H1 (cell line): ENCODE results near the gene CCS. TPM values are rescaled to one million over a fixed set of nuclear protein-coding genes. Genes with fewer than 3 reads are reported as not detected.
A peak's percentile ranks its signal among the peaks of the same experiment; 100 is the strongest.

Source experiments
- CTCF ChIA-PET: fragments of 300-600 bp; sonication (Branson Sonifier 250); formaldehyde crosslinking; loops from one replicate; lab custom pipeline; 2021; ENCODE audit not compliant: partially characterized antibody; lab: Charles Lee
- POLR2A ChIA-PET: fragments of 300-600 bp; sonication (Branson Sonifier 250); formaldehyde crosslinking; loops from one replicate; lab custom pipeline; 2021; ENCODE audit warnings: inconsistent platforms; ENCODE audit not compliant: partially characterized antibody; lab: Charles Lee
- DNase-seq, 2 experiments: peaks; one replicate each; pipeline versions ENCODE4 v3.0.0 to v3.0.0-alpha.2; 2010 to 2022; ENCODE audit warnings: low spot score in 2 of 2, low read depth in 1 of 2, mixed read lengths in 1 of 2
- FAIRE-seq: peaks from 2 replicates; lab custom pipeline; 2011; peaks lifted over from hg19 to GRCh38; lab: Jason Lieb, UNC
- H2AFZ ChIP-seq: 2 replicates; pipeline ENCODE4 v1.8.1; 2012; ENCODE audit warnings: low read length, inconsistent platforms
- H2AK5ac ChIP-seq: 2 replicates; pipeline ENCODE4 v1.6.1; 2013; ENCODE audit warnings: low read depth, low read length
- H2BK120ac ChIP-seq: replicated peaks from 2 replicates; pipeline ENCODE3; 2013; ENCODE audit warnings: low read depth, low read length, inconsistent platforms
- H2BK12ac ChIP-seq: 2 replicates; pipeline ENCODE4 v1.6.1; 2013; ENCODE audit warnings: low read depth, low read length
- H2BK15ac ChIP-seq: 2 replicates; pipeline ENCODE4 v1.6.1; 2013; ENCODE audit warnings: low read length
- H2BK20ac ChIP-seq: 2 replicates; pipeline ENCODE4 v1.6.1; 2013; ENCODE audit warnings: low read length
- H2BK5ac ChIP-seq: 2 replicates; pipeline ENCODE4 v1.6.1; 2013; ENCODE audit warnings: low read depth, low read length
- H3K14ac ChIP-seq: 2 replicates; pipeline ENCODE4 v1.6.1; 2013; ENCODE audit warnings: inconsistent platforms; ENCODE audit not compliant: insufficient read length
- H3K18ac ChIP-seq: 2 replicates; pipeline ENCODE4 v1.6.1; 2013; ENCODE audit warnings: low read length; ENCODE audit errors: extremely low read depth
- H3K23ac ChIP-seq: 2 replicates; pipeline ENCODE4 v1.6.1; 2013; ENCODE audit warnings: inconsistent platforms; ENCODE audit not compliant: insufficient read length
- H3K23me2 ChIP-seq: 2 replicates; pipeline ENCODE4 v1.6.1; 2013; ENCODE audit warnings: low read depth, low read length
- H3K27ac ChIP-seq: 2 replicates; pipeline ENCODE4 v1.6.1; 2011; ENCODE audit warnings: low read depth, low read length, inconsistent platforms
- H3K27me3 ChIP-seq, 4 experiments: replicated peaks in 1 of 4; 1 replicate in 1 of 4; 2 replicates in 3 of 4; pipeline versions ENCODE4 v1.6.1 to v1.8.1; 2011 to 2013; ENCODE audit warnings: low read length in 3 of 4, mild to moderate bottlenecking in 3 of 4, inconsistent platforms in 2 of 4, mixed read lengths in 2 of 4, moderate library complexity in 1 of 4; ENCODE audit not compliant: control insufficient read depth in 3 of 4, insufficient read depth in 3 of 4; ENCODE audit errors: extremely low read depth in 1 of 4
- H3K36me3 ChIP-seq, 4 experiments: 2 replicates each; pipeline versions ENCODE4 v1.6.1 to v1.8.1; 2011 to 2013; ENCODE audit warnings: mild to moderate bottlenecking in 4 of 4, low read length in 3 of 4, moderate library complexity in 2 of 4, control low read depth in 1 of 4, inconsistent platforms in 1 of 4; ENCODE audit not compliant: insufficient read depth in 4 of 4, control insufficient read depth in 2 of 4
- H3K4ac ChIP-seq: replicated peaks from 2 replicates; pipeline ENCODE3; 2013; ENCODE audit warnings: low read length, low read depth, mixed read lengths, inconsistent platforms; ENCODE audit not compliant: insufficient read length
- H3K4me1 ChIP-seq, 4 experiments: replicated peaks in 1 of 4; 1 replicate in 1 of 4; 2 replicates in 3 of 4; pipeline versions ENCODE4 v1.6.1 to v1.8.1; 2011 to 2013; ENCODE audit warnings: low read length in 3 of 4, inconsistent platforms in 2 of 4, mixed read lengths in 1 of 4; ENCODE audit not compliant: insufficient read depth in 4 of 4, control insufficient read depth in 3 of 4
- H3K4me2 ChIP-seq, 2 experiments: 2 replicates each; pipeline versions ENCODE4 v1.6.1 to v1.8.1; 2011 to 2013; ENCODE audit warnings: low read depth in 2 of 2, low read length in 2 of 2, control low read depth in 1 of 2, inconsistent platforms in 1 of 2, mild to moderate bottlenecking in 1 of 2; ENCODE audit not compliant: insufficient read depth in 1 of 2
- H3K4me3 ChIP-seq, 4 experiments: fragments of 200-600, 300-600 bp in 1 of 4; sonication (generic), shearing (Covaris generic), sonication (Bioruptor Twin) in 1 of 4; 2 replicates each; pipeline versions ENCODE4 v1.5.1 to v1.8.1; 2011 to 2016; ENCODE audit warnings: low read length in 4 of 4, low read depth in 3 of 4, control low read depth in 2 of 4, inconsistent platforms in 2 of 4, mild to moderate bottlenecking in 2 of 4, mixed read lengths in 1 of 4, moderate library complexity in 1 of 4; ENCODE audit not compliant: insufficient read depth in 2 of 4; ENCODE audit errors: extremely low read depth in 1 of 4
- H3K56ac ChIP-seq: replicated peaks from 2 replicates; pipeline ENCODE3; 2013; ENCODE audit warnings: low read depth, mild to moderate bottlenecking, mixed read lengths, low read length, inconsistent platforms; ENCODE audit not compliant: insufficient read length
- H3K79me1 ChIP-seq: 2 replicates; pipeline ENCODE4 v1.6.1; 2013; ENCODE audit warnings: low read depth, low read length, control low read depth
- H3K79me2 ChIP-seq, 2 experiments: 2 replicates each; pipeline versions ENCODE4 v1.6.1 to v1.8.1; 2012 to 2013; ENCODE audit warnings: low read length in 2 of 2, mild to moderate bottlenecking in 2 of 2, inconsistent platforms in 1 of 2; ENCODE audit not compliant: insufficient read depth in 2 of 2, control insufficient read depth in 1 of 2
- H3K9ac ChIP-seq, 4 experiments: replicated peaks in 1 of 4; 1 replicate in 1 of 4; 2 replicates in 3 of 4; pipeline versions ENCODE4 v1.6.1 to v1.8.1; 2011 to 2013; ENCODE audit warnings: low read depth in 3 of 4, low read length in 3 of 4, control low read depth in 2 of 4, mild to moderate bottlenecking in 2 of 4, moderate library complexity in 2 of 4, inconsistent platforms in 1 of 4; ENCODE audit errors: extremely low read depth in 1 of 4
- H3K9me3 ChIP-seq, 2 experiments: 2 replicates each; pipeline versions ENCODE4 v1.6.1 to v1.8.1; 2012 to 2013; ENCODE audit warnings: mild to moderate bottlenecking in 2 of 2, moderate library complexity in 2 of 2, control low read depth in 1 of 2, inconsistent platforms in 1 of 2, low read depth in 1 of 2, low read length in 1 of 2, mixed read lengths in 1 of 2; ENCODE audit not compliant: insufficient read depth in 2 of 2
- H4K20me1 ChIP-seq, 2 experiments: replicated peaks in 1 of 2; 2 replicates each; pipeline versions ENCODE3 to v1.8.1; 2011 to 2013; ENCODE audit warnings: inconsistent platforms in 2 of 2, low read length in 2 of 2, mild to moderate bottlenecking in 1 of 2; ENCODE audit not compliant: insufficient read depth in 2 of 2, control insufficient read depth in 1 of 2
- H4K5ac ChIP-seq: 2 replicates; pipeline ENCODE4 v1.6.1; 2013; ENCODE audit warnings: low read length, low read depth, mixed read lengths, inconsistent platforms; ENCODE audit not compliant: insufficient read length
- H4K8ac ChIP-seq: 2 replicates; pipeline ENCODE4 v1.8.0; 2013; ENCODE audit warnings: mild to moderate bottlenecking, moderate library complexity, low read length, inconsistent platforms; ENCODE audit not compliant: insufficient read depth; ENCODE audit errors: extremely low read depth
- H4K91ac ChIP-seq: replicated peaks from 2 replicates; pipeline ENCODE3; 2013; ENCODE audit warnings: low read length, mixed read lengths, inconsistent platforms; ENCODE audit not compliant: insufficient read length
- E2F6 ChIP-seq: IDR thresholded peaks from 2 replicates; pipeline ENCODE4 v1.6.1; 2012; ENCODE audit warnings: inconsistent platforms
- POLR2AphosphoS5 ChIP-seq: IDR thresholded peaks from 2 replicates; pipeline ENCODE4 v1.6.1; 2011; ENCODE audit warnings: low read depth, low read length
- TCF12 ChIP-seq: IDR thresholded peaks from 2 replicates; pipeline ENCODE4 v1.6.1; 2011; ENCODE audit warnings: low read depth, mild to moderate bottlenecking, low read length
- WGBS, 2 experiments: shearing (Covaris generic) in 1 of 2; methylation state at CpG; one replicate each; pipeline versions ENCODE4 v1.1.6 to v1.1.7; 2013 to 2015; ENCODE audit warnings: low lambda C conversion rate in 2 of 2, mixed read lengths in 2 of 2, inconsistent platforms in 1 of 2, low coverage in 1 of 2, missing lambda C conversion rate in 1 of 2; ENCODE audit not compliant: insufficient replicate concordance in 2 of 2, insufficient coverage in 1 of 2, insufficient read length in 1 of 2; ENCODE audit errors: extremely low coverage in 1 of 2, missing lambda C conversion rate in 1 of 2; 5-methylcytosine and 5-hydroxymethylcytosine counted together
- polyA plus RNA-seq, 7 experiments: library from polyadenylated mRNA; depleted of rRNA in 3 of 7; stranded (reverse) in 5 of 7; unstranded in 2 of 7; fragments of >200 nt in 5 of 7; fragments of 200-250 nt in 2 of 7; gene quantifications; 1 replicate in 5 of 7; 2 replicates in 1 of 7; 4 replicates in 1 of 7; pipeline versions ENCODE4 v1.2.1 to v1.2.3, GENCODE V29; 2011 to 2013; ENCODE audit warnings: missing spikeins in 2 of 7, mixed read lengths in 2 of 7
- total RNA-seq: library from RNA; stranded (reverse); fragmentation: NEBNext Ultra II Directional; extraction: Animal tissue kit (Norgen Biotek cat#: 25700); gene quantifications from 2 replicates; pipeline ENCODE4 v1.2.1, GENCODE V29; 2021

The CCS gene
- total and polyA plus RNA-seq, 2 of the 8 experiments (the other 6 are each of a cell fraction or from before 2014, with no cell fraction given), result 37.1 to 37.7 TPM

GRCh38 chr11:66564538-66564937, 28.4 kb upstream of the CCS start:
- no peak overlapping the region for H2BK20ac ChIP-seq
- H2BK5ac ChIP-seq, result no peak overlapping the region; the same call in none of the 2 replicates
- H3K4me2 ChIP-seq, result no peak overlapping the region
- H2BK120ac ChIP-seq, result no peak overlapping the region
- no peaks in the 10 kb centered on the region for H3K79me2 ChIP-seq
- ChIA-PET POLR2A (interaction anchor here (1.1 to 7.4 kb wide), 9 partner anchors 8 to 128 kb away, joined by 3 to 54 read pairs (median 6); partner anchors contain the start of genes ACTN3, RBM14, RBM4 and ZDHHC24), CTCF (interaction anchor here (0.9 kb wide), 1 partner anchor 275 kb away, joined by 3 read pairs; no protein-coding TSS in a partner anchor)
- no peaks in the 10 kb centered on the region for H3K27me3 ChIP-seq
- H3K56ac ChIP-seq, result no peak overlapping the region
- H3K4ac ChIP-seq, result no peak overlapping the region
- H3K4me1 ChIP-seq, result peaks cover 0 to 5% (median 3%) of the 10 kb centered on the region in 4 experiments; a peak in 3 of 7 replicates
- DNase-seq (no peak), FAIRE-seq (no peak)
- no peaks in the 10 kb centered on the region for H3K9me3 ChIP-seq
- H3K79me1 ChIP-seq, result no peaks in the 10 kb centered on the region
- no peak overlapping the region for H2BK15ac ChIP-seq
- no peak overlapping the region for H4K91ac ChIP-seq
- no peaks in the 10 kb centered on the region for H4K20me1 ChIP-seq
- H3K23ac ChIP-seq, result no peak overlapping the region
- H4K8ac ChIP-seq, result no peak overlapping the region; the same call in 1 of the 2 replicates
- H3K36me3 ChIP-seq, result peaks cover 10 to 35% (median 31%) of the 10 kb centered on the region in 4 experiments
- H3K4me3 ChIP-seq, result no peak overlapping the region
- no peak overlapping the region for H2AFZ ChIP-seq
- TF ChIP-seq E2F6 (0 out of 2 replicates have a peak, but pooled peaks have one; percentile 14), TCF12 (no peak), POLR2AphosphoS5 (peak; percentile 23; the same call in 1 of the 2 replicates)
- H3K27ac ChIP-seq, result no peak overlapping the region
- H2BK12ac ChIP-seq, result no peak overlapping the region
- H3K23me2 ChIP-seq, result no peaks in the 10 kb centered on the region
- no peak overlapping the region for H2AK5ac ChIP-seq
- no peak overlapping the region for H3K18ac ChIP-seq
- 90% methylated on average over 14 of the region's 14 CpGs; no CpG with 5 or more reads in 1 of the 2 experiments for WGBS, 2 experiments
- H3K14ac ChIP-seq, result no peak overlapping the region
- H4K5ac ChIP-seq, result no peak overlapping the region
- H3K9ac ChIP-seq, result no peak overlapping the region
